ENCODE results near the gene SH2D7. TPM values are rescaled to one million over a fixed set of nuclear protein-coding genes. Genes with fewer than 3 reads are reported as not detected.

SH2D7 gene
- polyA plus RNA-seq, 2 of the 4 experiments (the other 2 are of a cell fraction), result not detected

GRCh38 chr15:78107471-78107870 is 15.1 kb downstream of the SH2D7 start:
- TF ChIP-seq FOSB (CRISPR knock-in tag; IDR thresholded peaks at IDR 0.05) (no peak), USF2 (IDR thresholded peaks at IDR 0.05) (no peak), POLR2AphosphoS2 (conservative IDR thresholded peaks at IDR 0.05; ENCODE audit: low read length) (no peak), NPAS2 (CRISPR knock-in tag; IDR thresholded peaks at IDR 0.05; ENCODE audit: borderline replicate concordance) (no peak), HMGXB4 (CRISPR knock-in tag; IDR thresholded peaks at IDR 0.05; ENCODE audit: borderline replicate concordance) (no peak), EP300 (IDR thresholded peaks at IDR 0.05) (no peak), CHD2 (IDR thresholded peaks at IDR 0.05; ENCODE audit: low read length, partially characterized antibody) (no peak), HEYL (CRISPR knock-in tag; IDR thresholded peaks at IDR 0.05) (no peak), ATOH8 (CRISPR knock-in tag; IDR thresholded peaks at IDR 0.05; ENCODE audit: low read depth) (no peak), CHD4 (IDR thresholded peaks at IDR 0.05; ENCODE audit: borderline replicate concordance) (no peak), CBX2 (IDR thresholded peaks at IDR 0.05; ENCODE audit: borderline replicate concordance, low read depth) (no peak)
- FAIRE-seq, result no peak
- Histone ChIP-seq H3K4me2 (no peak overlapping the region), H3K9me3 (no peaks in the 10 kb centered on the region), H3K4me1 (no peaks in the 10 kb centered on the region), H3K27ac (no peak overlapping the region), H3K4me3 (no peak overlapping the region)
- POLR2A ChIA-PET, result no interaction called here
- DNase-seq (ENCODE audit: low read depth in 1 of 2, low spot score in 1 of 2), result no peak
- ATAC-seq, result no peak
- 93% methylated on average over 8 of the region's 8 CpGs for WGBS (ENCODE audit: missing lambda C conversion rate)
- CTCF ChIA-PET, result interaction anchor here (0.6 to 11.5 kb wide), 40 partner anchors 9 to 311 kb away, joined by 3 to 265 read pairs (median 10); partner anchors contain the start of genes CIB2, IDH3A, SH2D7 and TBC1D2B

- ATAC-seq, result peak; percentile 85 to 96
- Histone ChIP-seq H3K27ac (no peak overlapping the region), H3K4me3 (no peak overlapping the region), H3K4me1 (no peaks in the 10 kb centered on the region), H3K4me2 (no peak overlapping the region), H3K9me3 (no peaks in the 10 kb centered on the region)
- TF ChIP-seq CTCF (IDR thresholded peaks at IDR 0.05), result peak; percentile 99
- no peak for TF ChIP-seq NR3C1 (IDR thresholded peaks at IDR 0.05)
- TF ChIP-seq CHD4 (IDR thresholded peaks at IDR 0.05; ENCODE audit: borderline replicate concordance), result no peak
- peak; percentile 99 for TF ChIP-seq SMC3 (IDR thresholded peaks at IDR 0.05)
- no peak for TF ChIP-seq TFCP2L1 (CRISPR knock-in tag; IDR thresholded peaks at IDR 0.05)
- peak; percentile 18; the same call in 1 of the 2 replicates for TF ChIP-seq MAX (IDR thresholded peaks at IDR 0.05)
- TF ChIP-seq ESRRA (IDR thresholded peaks at IDR 0.05; ENCODE audit: borderline replicate concordance, low read length), result no peak
- no peak for TF ChIP-seq FOXS1 (CRISPR knock-in tag; IDR thresholded peaks at IDR 0.05)
- TF ChIP-seq RAD21 (conservative IDR thresholded peaks at IDR 0.05 in 1 of 2, IDR thresholded peaks at IDR 0.05 in 1 of 2), result peak; percentile 92 to 95
- TF ChIP-seq EHMT2 (IDR thresholded peaks at IDR 0.05; ENCODE audit: low read depth), result no peak
- FAIRE-seq, result peak; percentile 39
- CTCF ChIA-PET, result interaction anchor here (0.5 to 11.5 kb wide), 83 partner anchors 9 to 641 kb away, joined by 3 to 265 read pairs (median 5); partner anchors contain the start of genes CIB2, IDH3A, SH2D7 and TBC1D2B
- WGBS (ENCODE audit: missing lambda C conversion rate), result 36% methylated on average over 8 of the region's 11 CpGs
- peak; percentile 89 to 98 for DNase-seq (ENCODE audit: low read depth in 1 of 2, low spot score in 1 of 2)
- POLR2A ChIA-PET, result no interaction called here
Observed at GRCh38 chr15:78108300-78109084, 16.1 kb downstream of the SH2D7 start.

Data from A549 (cell line).